HEK293T (cell line): Measurements from ENCODE around the gene CTAGE15.
"Not testable (repeated sequence)": the region's sequence is repeated elsewhere in the genome, so short reads cannot be mapped to it uniquely, and the experiment has no call there.

Experiments
- CTCF ChIA-PET: fragments of 350-600 bp; formaldehyde crosslinking; extraction: SDS; loops from one replicate; lab custom pipeline; 2021; ENCODE audit warnings: antibody characterized with exemption, inconsistent platforms; lab: Yijun Ruan, JAX
- POLR2A ChIA-PET: fragments of 350-600 bp; formaldehyde crosslinking; extraction: SDS; loops from one replicate; lab custom pipeline; 2020; ENCODE audit warnings: antibody characterized with exemption, inconsistent platforms; lab: Yijun Ruan, JAX
- DNase-seq: peaks from one replicate; pipeline ENCODE4 v3.0.0; 2012; ENCODE audit warnings: mixed read lengths; ENCODE audit errors: extremely low spot score

Gene CTAGE15

DNA sequence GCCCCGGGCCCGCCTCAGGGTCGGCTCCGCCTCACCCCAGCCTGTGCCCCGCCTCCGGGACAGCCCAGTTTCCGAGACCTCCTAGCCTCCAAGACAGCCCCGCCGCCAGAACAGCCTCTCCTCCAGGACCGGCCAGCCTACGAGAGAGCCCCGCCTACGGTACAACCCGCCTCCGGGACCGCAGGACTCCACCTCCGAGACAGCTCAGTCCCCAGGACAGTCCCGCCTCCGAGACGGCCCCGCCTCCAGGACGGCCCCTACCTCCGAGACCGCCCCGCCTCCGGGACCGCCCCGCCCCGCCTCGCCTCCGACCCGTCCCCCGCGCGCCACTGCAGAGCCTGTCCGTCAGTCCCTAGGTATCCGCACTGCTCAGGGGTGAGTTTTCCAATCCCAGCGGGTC is 49.0 kb downstream of the CTAGE15 start, which contains the start of gene TCAF2:
TSS of gene TCAF2 (plus strand) at position 329 of the 400 bp plus-strand sequence.
- POLR2A ChIA-PET, DNase-seq, CTCF ChIA-PET: not testable (repeated sequence)

DNA sequence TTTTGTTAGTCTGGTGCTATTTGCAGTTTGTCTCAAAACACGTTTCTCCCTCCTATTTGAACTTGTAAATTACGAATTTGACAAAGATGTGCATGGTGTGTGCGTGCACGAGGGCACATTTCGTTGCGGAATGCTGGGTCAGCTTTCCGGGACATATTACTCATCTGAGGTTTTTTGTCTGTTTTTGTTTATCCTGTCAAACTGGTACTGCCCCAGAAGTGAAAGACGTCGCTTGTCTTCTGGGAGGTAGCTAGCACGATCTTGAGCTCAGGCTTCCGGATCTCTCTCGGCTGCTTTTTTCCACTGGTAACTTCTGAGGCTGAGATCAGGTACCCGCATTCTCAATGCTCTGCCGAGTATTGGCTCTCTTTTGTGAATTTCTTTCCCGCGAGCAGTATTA is 49.6 kb downstream of the CTAGE15 start:
- DNase-seq, CTCF ChIA-PET, POLR2A ChIA-PET: not testable (repeated sequence)

DNA sequence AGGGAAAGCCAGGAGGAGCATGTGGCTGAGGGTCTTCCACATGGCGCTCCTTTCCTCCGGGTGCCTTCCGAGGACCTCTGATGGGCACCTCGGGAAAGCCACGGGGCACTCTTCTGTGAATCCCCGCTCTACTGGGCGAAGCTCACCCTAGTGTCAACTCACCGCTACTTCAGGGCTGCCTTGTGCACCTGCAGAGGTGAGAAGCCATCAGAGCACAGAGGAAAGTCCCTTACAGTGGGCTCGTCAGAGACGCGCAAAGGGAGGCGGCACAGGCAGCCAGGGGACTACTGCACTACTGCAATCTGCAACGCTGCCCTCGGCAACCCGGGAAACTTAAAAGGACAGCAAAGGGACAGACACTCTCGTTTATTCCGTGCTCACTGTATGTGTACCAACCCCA is 50.5 kb downstream of the CTAGE15 start:
- POLR2A ChIA-PET, result not testable (repeated sequence)

More for the DNA sequence above, 50.5 kb downstream of the CTAGE15 start:
- CTCF ChIA-PET, DNase-seq: not testable (repeated sequence)
